Activated B cell treated with CpG ODN at 0.5 μM for 24 hours (primary cell): ENCODE data around the gene BPIFA1. TPM values are rescaled to one million over a fixed set of nuclear protein-coding genes. Genes with fewer than 3 reads are reported as not detected.

Experiments used
- ATAC-seq: fragments of 200-7000 bp; cut with Tn5 transposase; one replicate; pipeline ENCODE4 v1.10.0; 2021; ENCODE audit warnings: low read depth, mild to moderate bottlenecking, moderate library complexity
- CTCF ChIA-PET: fragments of 350-600 bp; sonication (Branson Sonifier 250); formaldehyde crosslinking; loops from one replicate; lab custom pipeline; 2021; ENCODE audit warnings: antibody characterized with exemption; lab: Charles Lee
- POLR2A ChIA-PET: fragments of 350-600 bp; sonication (Branson Sonifier 250); formaldehyde crosslinking; loops from one replicate; lab custom pipeline; 2021; ENCODE audit warnings: antibody characterized with exemption; lab: Charles Lee
- DNase-seq: peaks from one replicate; pipeline ENCODE4 v3.0.0; 2022
- H3K27ac Mint-ChIP-seq: one replicate; pipeline ENCODE4 v1.8.0; 2020; ENCODE audit warnings: mixed read lengths
- H3K27me3 Mint-ChIP-seq: one replicate; pipeline ENCODE4 v1.8.0; 2021; ENCODE audit warnings: mixed read lengths
- H3K36me3 Mint-ChIP-seq: one replicate; pipeline ENCODE4 v1.8.0; 2021; ENCODE audit warnings: low read depth, mixed read lengths
- H3K4me1 Mint-ChIP-seq: one replicate; pipeline ENCODE4 v1.8.0; 2021; ENCODE audit warnings: mixed read lengths
- H3K4me3 Mint-ChIP-seq: one replicate; pipeline ENCODE4 v1.8.0; 2020; ENCODE audit warnings: mild to moderate bottlenecking, mixed read lengths
- H3K9me3 Mint-ChIP-seq: one replicate; pipeline ENCODE4 v1.8.0; 2020; ENCODE audit warnings: mixed read lengths
- intact Hi-C: fragments of 100-400 bp; cut with micrococcal nuclease; formaldehyde crosslinking; loops from one replicate; pipeline ENCODE4 v1.15.1; 2024
- total RNA-seq: library from RNA; stranded (reverse); gene quantifications from 2 replicates; pipeline ENCODE4 v1.2.3, GENCODE V29; 2022
- TF ChIP-seq, protein P1 (sequence below): fragments of 200-600 bp; IDR thresholded peaks from one replicate; pipeline ENCODE4 v1.8.0; 2022; ENCODE audit warnings: antibody characterized with exemption, mild to moderate bottlenecking

BPIFA1 gene
- not detected in 2 replicates for total RNA-seq

DNA sequence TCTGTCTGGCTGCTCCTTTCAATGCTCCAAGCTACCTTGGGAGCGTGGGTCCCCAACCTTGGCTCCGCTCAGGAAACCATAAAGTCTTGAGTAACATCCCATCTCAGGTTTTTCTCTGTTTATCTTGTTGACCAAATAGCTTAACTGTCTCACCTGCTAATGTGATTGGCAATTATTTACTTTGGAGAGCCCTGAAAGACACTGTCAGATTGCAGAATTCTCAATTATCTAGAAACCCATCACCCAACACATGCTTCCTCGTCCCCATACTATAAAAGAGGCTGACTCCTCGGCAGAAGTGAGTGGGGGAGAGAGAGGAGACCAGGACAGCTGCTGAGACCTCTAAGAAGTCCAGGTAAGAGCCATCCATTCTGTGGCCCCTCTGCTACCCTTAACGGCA, at the start of gene BPIFA1:
BPIFA1 (plus strand) TSS at position 301 of the 400 bp plus-strand sequence. CDS start 1,716 bp downstream, outside the sequence.
- TF ChIP-seq, protein P1, sequence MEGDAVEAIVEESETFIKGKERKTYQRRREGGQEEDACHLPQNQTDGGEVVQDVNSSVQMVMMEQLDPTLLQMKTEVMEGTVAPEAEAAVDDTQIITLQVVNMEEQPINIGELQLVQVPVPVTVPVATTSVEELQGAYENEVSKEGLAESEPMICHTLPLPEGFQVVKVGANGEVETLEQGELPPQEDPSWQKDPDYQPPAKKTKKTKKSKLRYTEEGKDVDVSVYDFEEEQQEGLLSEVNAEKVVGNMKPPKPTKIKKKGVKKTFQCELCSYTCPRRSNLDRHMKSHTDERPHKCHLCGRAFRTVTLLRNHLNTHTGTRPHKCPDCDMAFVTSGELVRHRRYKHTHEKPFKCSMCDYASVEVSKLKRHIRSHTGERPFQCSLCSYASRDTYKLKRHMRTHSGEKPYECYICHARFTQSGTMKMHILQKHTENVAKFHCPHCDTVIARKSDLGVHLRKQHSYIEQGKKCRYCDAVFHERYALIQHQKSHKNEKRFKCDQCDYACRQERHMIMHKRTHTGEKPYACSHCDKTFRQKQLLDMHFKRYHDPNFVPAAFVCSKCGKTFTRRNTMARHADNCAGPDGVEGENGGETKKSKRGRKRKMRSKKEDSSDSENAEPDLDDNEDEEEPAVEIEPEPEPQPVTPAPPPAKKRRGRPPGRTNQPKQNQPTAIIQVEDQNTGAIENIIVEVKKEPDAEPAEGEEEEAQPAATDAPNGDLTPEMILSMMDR: no peak
- ATAC-seq: no peak
- POLR2A ChIA-PET: no interaction called here
- no peak for DNase-seq
- no peaks in the 10 kb centered on the region for H3K36me3 Mint-ChIP-seq
- no peaks in the 10 kb centered on the region for H3K9me3 Mint-ChIP-seq
- no peak within 1 kb of the TSS for H3K4me3 Mint-ChIP-seq
- H3K4me1 Mint-ChIP-seq: no peaks in the 10 kb centered on the region
- intact Hi-C loops: no loop called here
- no peak within 1 kb of the TSS for H3K27ac Mint-ChIP-seq
- CTCF ChIA-PET: no interaction called here
- peaks cover 24% of the 10 kb centered on the region for H3K27me3 Mint-ChIP-seq

DNA sequence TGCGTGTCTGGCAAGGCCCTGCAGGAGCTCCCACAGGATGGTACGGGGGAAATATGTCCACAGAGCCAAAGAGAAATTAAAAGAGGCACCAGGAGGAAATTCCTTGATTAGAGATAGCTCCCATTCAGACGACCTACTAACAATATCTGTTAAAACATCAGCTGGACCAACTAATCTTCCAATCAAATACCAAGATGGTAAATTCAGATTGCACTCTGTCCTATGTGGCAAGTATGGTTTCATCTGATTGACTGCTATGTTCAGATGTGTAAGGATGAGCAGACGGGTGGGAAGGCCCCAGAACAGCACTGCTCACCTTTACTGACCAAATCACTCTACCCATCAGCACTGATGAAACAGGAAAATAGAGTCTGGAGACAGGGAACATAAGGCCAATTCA, 48.3 kb upstream of the BPIFA1 start:
- Mint-ChIP-seq H3K4me3 (no peak overlapping the region), H3K27me3 (peaks cover 11% of the 10 kb centered on the region), H3K9me3 (peaks cover 6% of the 10 kb centered on the region), H3K4me1 (no peaks in the 10 kb centered on the region), H3K27ac (no peak overlapping the region), H3K36me3 (no peaks in the 10 kb centered on the region)
- DNase-seq (no peak), ATAC-seq (no peak)
- TF ChIP-seq, protein P1: no peak
- CTCF ChIA-PET: no interaction called here
- POLR2A ChIA-PET: no interaction called here
- intact Hi-C loops: no loop called here

DNA sequence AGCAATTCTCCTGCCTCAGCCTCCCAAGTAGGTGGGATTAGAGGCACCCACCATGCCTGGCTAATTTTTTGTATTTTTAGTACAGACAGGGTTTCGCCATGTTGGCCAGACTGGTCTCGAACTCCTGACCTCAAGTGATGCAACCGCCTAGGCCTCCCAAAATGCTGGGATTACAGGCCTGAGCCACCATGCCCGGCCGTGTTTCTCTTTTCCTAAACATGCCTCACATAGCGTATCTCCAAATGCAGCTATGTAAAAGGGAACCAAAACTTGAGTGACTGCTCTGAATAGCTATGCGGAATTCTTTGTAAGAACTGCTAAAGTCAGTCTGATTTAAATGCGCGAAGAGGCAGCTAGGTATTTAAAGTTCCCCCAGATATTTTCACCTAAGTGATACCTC, 47.4 kb upstream of the BPIFA1 start:
- DNase-seq (no peak), ATAC-seq (no peak)
- intact Hi-C loops: no loop called here
- Mint-ChIP-seq H3K4me1 (no peaks in the 10 kb centered on the region), H3K27ac (no peak overlapping the region), H3K4me3 (no peak overlapping the region), H3K36me3 (no peaks in the 10 kb centered on the region), H3K9me3 (peaks cover 1% of the 10 kb centered on the region), H3K27me3 (peaks cover 14% of the 10 kb centered on the region)
- CTCF ChIA-PET: no interaction called here
- POLR2A ChIA-PET: no interaction called here
- TF ChIP-seq, protein P1: no peak

DNA sequence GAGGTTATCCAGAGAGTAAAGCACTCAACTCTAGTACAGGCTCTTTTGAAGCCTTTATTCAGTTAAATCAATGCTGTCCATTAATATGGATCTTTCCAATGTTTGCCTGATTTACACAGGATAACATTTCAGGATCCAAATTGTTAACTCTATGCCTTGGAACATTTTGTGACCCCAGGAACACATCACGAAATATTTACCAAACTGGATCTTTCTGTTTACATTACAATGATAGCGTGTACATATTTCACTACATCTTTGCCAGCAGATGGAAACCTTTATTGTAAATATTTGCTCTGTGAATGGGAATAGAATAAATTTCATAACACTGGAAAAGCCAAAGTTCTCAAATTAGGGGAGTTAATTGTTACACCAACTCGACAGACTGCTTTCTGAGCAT, 44.3 kb upstream of the BPIFA1 start:
- POLR2A ChIA-PET: no interaction called here
- Mint-ChIP-seq H3K27ac (no peak overlapping the region), H3K4me3 (no peak overlapping the region), H3K27me3 (peaks cover 20% of the 10 kb centered on the region), H3K4me1 (no peaks in the 10 kb centered on the region), H3K36me3 (no peaks in the 10 kb centered on the region), H3K9me3 (no peaks in the 10 kb centered on the region)
- DNase-seq (no peak), ATAC-seq (no peak)
- intact Hi-C loops: no loop called here
- CTCF ChIA-PET: no interaction called here
- TF ChIP-seq, protein P1: no peak

DNA sequence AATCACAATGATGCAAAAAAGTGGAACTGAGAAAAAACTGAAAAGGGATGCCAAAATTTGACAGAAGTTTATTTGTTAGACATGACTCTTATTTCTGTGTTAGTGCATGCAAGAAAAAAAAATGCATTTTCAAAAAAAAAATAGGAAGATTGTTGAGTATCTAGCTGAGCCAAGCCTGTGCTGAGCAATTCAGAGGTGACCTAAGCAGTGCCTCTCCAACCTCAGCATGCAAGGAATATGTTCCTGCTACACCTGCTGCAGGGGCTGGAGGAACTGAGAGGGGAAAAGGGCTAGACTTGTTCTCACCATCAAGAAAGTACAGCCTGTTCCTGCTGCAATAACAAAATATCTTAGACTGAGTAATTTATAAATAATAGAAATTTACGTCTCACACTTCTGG, 43.8 kb upstream of the BPIFA1 start:
- DNase-seq (no peak), ATAC-seq (no peak)
- H3K27me3 Mint-ChIP-seq: peaks cover 20% of the 10 kb centered on the region
- no peaks in the 10 kb centered on the region for H3K36me3 Mint-ChIP-seq
- intact Hi-C loops: no loop called here
- no peak overlapping the region for H3K27ac Mint-ChIP-seq
- no peaks in the 10 kb centered on the region for H3K9me3 Mint-ChIP-seq
- no peaks in the 10 kb centered on the region for H3K4me1 Mint-ChIP-seq
- no peak overlapping the region for H3K4me3 Mint-ChIP-seq
- ChIA-PET CTCF (no interaction called here), POLR2A (no interaction called here)
- TF ChIP-seq, protein P1: no peak
